ENCODE results near the gene PRRT1B.

Gene PRRT1B

DNA sequence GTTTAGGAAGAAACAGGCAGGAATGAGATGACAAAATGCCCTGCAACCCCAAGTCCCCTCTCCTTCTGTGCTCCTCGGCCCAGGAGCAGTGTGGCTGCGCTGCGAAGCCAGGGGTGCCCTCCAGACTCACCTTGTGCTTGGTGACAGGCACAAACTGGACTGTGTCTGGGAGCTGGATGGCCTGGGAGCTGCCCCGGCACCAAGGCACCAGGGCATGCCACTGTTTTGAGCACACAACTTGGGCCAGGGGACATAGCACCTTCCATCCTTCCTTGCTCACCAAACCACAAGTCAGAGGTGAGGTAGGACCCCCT is 51.1 kb downstream of the PRRT1B start:
- no peak for DNase-seq (ENCODE audit: low read depth)

DNA sequence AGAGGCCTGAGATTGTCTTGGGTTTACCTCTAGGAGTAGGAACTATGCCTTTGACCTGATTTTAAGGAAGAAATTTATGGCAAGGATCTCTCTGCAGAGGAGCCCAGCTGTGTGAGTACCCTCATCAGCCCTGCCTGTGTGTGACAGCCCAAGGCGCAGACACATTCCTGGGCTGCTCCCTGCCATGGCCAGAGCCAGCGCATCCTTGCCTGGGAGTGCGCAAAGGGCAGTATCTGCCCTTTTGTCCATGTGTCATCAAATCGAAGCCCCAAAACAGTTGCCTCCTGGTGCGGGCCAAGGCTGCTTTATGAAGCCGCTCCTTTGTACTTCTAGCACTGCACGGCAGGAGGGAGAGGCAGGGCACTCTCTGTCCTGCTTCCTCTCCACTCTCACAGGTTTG is 51.9 kb downstream of the PRRT1B start:
- DNase-seq (ENCODE audit: low read depth), result no peak

DNA sequence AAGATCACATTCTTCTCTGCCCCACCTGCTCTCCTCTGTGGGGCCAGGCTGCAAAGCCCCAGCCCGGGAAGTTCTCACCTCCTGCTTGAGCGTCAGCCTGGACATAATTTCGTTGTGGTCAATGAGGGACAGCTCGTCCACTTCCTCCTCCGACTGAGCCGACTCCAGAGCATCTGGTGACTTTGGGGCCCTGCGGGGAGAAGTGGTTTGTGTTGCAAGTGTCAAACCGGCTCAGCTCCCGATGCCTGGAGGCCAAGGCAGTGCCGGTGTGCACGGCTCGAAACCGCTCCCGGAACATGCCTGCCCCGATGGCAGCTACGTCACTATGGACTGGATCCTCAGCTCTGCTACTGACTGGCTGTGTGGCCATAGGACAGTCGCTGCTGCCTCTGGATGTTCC is 52.8 kb downstream of the PRRT1B start:
- no peak for DNase-seq (ENCODE audit: low read depth)

DNA sequence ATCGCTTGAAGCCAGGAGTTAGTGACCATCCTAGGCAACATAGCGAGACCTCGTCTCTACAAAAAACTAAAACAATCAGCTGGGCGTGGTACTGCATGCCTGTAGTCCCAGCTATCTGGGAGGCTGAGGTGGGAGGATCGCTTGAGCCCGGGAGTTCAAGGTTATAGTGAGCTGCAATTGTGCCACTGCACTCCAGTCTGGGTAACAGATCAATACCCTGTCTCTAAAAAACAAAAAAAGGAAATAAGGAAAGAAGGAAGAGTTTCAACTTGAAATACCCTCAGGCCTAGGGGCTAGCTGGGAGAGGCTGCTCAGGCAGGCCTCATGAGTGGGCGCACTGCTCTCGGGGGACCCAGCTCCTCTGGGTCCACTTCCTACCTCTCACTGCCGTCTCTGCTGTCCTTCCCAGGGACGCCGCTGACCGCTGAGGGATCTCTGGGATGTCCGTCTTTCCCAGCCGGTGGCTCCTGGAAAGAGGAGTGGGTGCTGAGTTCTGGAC is 56.4 kb downstream of the PRRT1B start:
- no peak for DNase-seq (ENCODE audit: low read depth)

DNA sequence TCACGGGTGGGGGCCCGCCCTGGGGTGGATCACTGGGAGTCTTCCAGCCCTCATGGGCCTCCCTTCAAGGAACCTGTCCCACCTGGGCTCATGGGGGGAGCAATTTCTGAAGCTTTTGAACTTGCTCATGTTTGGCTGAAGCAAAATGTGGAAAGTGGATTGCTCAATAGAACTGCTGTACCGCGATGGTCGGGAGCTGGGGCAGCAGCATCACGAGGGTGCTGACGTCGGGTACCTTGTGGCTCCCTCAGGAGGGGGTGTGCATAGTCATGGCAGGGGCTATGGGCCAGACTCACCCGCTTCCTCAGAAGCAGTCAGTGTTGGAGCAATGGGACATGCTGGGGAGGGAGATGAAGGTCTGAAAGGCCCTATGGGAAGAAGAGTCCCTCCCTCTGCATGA is 57.9 kb downstream of the PRRT1B start:
- DNase-seq (ENCODE audit: low read depth), result no peak

DNA sequence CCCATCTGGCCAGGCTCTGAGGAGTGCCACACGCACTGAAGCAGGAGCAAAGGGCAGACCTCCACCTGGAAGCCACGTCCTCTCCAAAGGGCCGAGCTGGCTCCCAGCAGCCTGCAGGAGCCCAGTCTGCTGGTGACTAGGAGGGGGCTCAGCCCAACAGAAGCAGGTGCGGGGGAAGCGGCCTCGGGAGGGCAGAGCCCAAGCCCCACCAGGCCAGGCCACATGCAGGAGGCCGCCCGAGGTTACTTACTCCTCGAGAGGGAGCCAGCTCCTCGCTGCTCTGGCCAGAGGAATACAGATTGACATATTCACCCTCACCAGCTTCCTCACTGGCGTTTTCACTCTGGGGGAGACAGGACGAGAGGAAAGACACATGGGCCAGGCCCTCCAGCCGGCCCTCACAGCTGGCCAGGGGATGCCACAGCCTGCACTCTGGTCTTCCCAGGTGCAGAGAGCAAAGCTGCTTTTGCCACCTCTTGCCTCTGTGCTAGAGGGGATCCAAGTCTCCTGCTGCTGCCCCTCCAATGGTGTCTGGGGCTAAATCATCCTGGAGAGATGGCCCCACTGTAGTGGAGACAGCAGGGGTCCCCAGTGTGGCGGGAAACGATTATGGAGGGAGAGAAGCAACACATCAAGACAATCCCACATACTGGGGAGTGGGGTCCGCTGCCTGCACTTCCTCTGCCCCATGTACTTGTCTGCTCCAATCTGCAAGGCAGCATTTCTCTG is 58.6 kb downstream of the PRRT1B start:
- no peak for DNase-seq (ENCODE audit: low read depth)

DNA sequence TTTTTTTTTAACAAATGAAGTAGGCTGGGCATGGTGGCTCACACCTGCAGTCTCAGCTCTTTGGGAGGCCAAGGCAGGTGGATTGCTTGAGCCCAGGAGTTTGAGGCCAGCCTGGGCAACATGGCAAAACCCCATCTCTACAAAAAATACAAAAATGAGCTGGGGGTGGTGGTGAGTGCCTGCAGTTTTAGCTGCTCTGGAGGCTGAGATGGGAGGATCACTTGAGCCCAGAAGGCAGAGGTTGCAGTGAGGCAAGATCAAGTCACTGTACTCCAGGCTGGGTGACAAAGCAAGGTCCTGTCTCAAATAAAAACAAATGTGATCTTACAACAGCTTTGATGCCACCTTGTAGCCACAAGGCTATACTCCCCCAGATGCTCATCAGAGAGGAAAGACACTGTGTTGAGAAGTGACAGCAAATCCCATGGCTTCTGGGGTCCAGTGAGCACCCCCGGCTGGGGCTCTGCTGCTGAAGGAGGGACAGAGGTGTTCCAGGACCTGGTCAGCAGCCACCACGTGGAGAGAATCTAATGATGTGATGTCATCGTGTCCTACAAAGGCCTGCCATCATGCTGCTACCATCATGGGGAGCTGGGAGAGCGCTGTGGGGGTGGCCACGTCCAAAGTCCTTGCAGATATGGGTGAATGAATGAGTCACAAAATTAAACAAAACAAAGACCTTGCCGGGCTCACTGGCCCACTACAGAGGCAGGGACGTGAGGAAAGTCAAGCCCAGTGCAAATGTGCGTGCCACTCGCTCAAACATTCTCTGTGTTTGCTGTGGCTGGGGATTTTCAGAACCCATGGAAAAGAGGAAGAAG is 60.7 kb downstream of the PRRT1B start:
- DNase-seq (ENCODE audit: low read depth), result no peak

DNA sequence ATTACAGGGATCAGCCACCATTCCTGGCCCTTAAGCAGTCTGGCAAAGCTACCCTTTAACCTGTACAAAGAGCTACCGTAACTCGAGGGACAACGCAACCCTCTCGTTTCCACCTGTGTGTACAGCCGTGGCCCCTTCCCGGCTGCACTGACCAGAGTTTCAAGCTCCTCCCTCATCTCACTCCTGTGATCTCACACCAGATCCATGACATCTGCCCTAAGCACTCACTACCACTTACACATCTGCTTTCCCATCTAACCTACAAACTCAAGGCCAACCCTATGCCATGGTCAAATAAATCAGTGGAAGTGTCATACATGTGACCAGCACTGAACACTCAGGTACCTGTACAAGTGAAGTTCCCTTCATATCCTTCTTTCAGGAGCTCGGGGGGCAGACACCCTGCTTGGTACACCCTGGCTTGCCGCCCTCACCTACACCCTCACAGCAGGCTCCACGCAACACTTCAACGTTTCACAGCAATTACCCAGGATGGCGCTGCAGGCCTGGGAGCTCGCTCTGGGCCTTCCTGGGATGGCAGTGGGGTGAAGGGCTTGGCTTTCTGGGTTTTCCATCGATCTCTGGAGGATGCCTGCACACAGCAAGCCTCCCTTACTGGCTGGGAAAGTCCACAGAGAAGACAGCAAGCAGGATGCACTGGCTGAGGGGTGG is 61.7 kb downstream of the PRRT1B start:
- DNase-seq (ENCODE audit: low read depth), result no peak

DNA sequence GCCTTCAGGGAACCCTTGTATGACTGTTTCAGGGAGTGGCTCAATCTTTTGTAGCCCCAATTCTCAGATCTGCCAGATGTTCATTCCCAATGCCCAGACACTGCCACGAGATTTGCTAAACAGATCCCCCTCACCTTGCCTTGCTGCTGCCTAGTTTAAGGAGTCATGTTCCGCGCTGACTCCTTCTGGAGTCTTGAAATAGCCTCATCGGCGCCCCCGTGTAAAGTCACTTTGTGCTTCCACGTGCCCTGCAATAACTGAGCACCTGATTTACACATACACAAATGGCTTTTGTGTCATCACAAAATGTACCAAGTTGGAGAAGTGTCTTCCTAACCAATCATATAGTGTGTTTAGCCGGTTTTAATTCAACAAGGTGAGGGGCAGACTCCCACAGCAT is 62.3 kb downstream of the PRRT1B start:
- no peak for DNase-seq (ENCODE audit: low read depth)

DNA sequence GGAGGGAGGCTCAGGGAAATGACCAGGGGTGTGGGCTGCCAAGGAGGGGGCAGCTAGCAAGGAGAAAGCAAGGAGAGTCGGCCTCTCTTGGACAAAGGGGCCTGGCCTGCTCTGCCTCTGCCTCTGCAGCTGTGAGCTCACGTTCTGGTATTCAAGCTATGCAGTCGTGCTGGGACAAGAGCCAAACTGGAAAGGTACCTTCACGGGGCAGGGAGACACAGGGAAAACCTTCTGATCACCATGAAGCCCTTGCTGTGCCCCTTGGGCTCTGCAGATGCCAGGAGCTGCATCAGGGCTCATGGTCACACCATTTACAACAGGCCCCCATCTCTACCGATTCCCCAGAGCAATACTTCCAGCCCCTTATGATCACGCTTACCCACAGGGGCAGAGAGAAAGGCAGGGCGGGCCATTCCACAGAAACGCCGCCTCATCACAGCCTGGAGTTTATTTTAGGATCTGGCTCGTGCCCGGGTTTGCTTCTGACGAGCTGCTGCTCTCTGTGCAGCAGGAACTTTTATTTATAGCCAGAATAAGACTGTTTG is 63.2 kb downstream of the PRRT1B start:
- no peak for DNase-seq (ENCODE audit: low read depth)

Data from stimulated activated CD8-positive, alpha-beta memory T cell treated with anti-CD3 and anti-CD28 coated beads, Interleukin-7, amount 100 ng/mL, for 24 hours (primary cell).